GM12878 (cell line): ENCODE results near the gene LTV1.

Source experiments
- CBX3 ChIP-seq: fragments of 200-600 bp; sonication (generic); IDR thresholded peaks from 2 replicates; pipeline ENCODE4 v1.6.1; 2016; ENCODE audit warnings: low read depth, borderline replicate concordance
- CTCF ChIP-seq, 3 experiments: IDR thresholded peaks in 2 of 3; conservative IDR thresholded peaks in 1 of 3; 2 replicates each; pipeline ENCODE4 v1.5.1; 2011; ENCODE audit warnings: low read depth in 3 of 3, low read length in 3 of 3, mild to moderate bottlenecking in 3 of 3, control low read depth in 2 of 3, moderate library complexity in 2 of 3, inconsistent platforms in 1 of 3, mixed read lengths in 1 of 3; ENCODE audit not compliant: control insufficient read depth in 2 of 3, insufficient read depth in 1 of 3; ENCODE audit errors: extremely low read depth in 1 of 3
- EP300 ChIP-seq, 2 experiments: fragments of 150-350 bp in 1 of 2; IDR thresholded peaks; 2 replicates each; pipeline ENCODE4 v1.6.1; 2011 to 2012; ENCODE audit warnings: low read depth in 2 of 2, low read length in 2 of 2, borderline replicate concordance in 1 of 2, improper control_type of control experiment in 1 of 2, inconsistent platforms in 1 of 2; ENCODE audit not compliant: control insufficient read depth in 1 of 2
- FOS ChIP-seq: IDR thresholded peaks from 3 replicates; pipeline ENCODE4 v1.6.1; 2011; ENCODE audit warnings: borderline replicate concordance; ENCODE audit not compliant: insufficient read length; ENCODE audit errors: extremely low read depth
- NBN ChIP-seq: fragments of 450-650 bp; IDR thresholded peaks from 2 replicates; pipeline ENCODE4 v1.6.1; 2016
- NR2C2 ChIP-seq: IDR thresholded peaks from 2 replicates; pipeline ENCODE4 v1.6.1; 2011; ENCODE audit warnings: borderline replicate concordance, low read depth; ENCODE audit not compliant: control insufficient read depth, insufficient read length
- POLR2A ChIP-seq: IDR thresholded peaks from 2 replicates; pipeline ENCODE4 v1.6.1; 2011; ENCODE audit warnings: low read depth, mild to moderate bottlenecking, low read length
- RCOR1 ChIP-seq: conservative IDR thresholded peaks from 2 replicates; pipeline ENCODE4 v1.6.1; 2012; ENCODE audit warnings: low read depth, low read length, improper control_type of control experiment
- TCF12 ChIP-seq: IDR thresholded peaks from 2 replicates; pipeline ENCODE4 v1.6.1; 2011; ENCODE audit warnings: low read depth, mild to moderate bottlenecking, low read length
- ZNF274 ChIP-seq: IDR thresholded peaks from one replicate; pipeline ENCODE4 v1.8.0; 2011; ENCODE audit not compliant: insufficient read length, insufficient read depth

GRCh38 chr6:143810745-143811144, 32.4 kb upstream of the LTV1 start:
- no peak for TF ChIP-seq ZNF274
- TF ChIP-seq TCF12 = no peak
- TF ChIP-seq CBX3 = no peak
- no peak for TF ChIP-seq POLR2A
- no peak for TF ChIP-seq NR2C2
- TF ChIP-seq EP300 (IDR thresholded peaks at IDR 0.05; ENCODE audit: borderline replicate concordance in 1 of 2, control insufficient read depth in 1 of 2, low read depth in 2 of 2, low read length in 2 of 2) = no peak
- no peak for TF ChIP-seq FOS
- TF ChIP-seq RCOR1 = no peak
- TF ChIP-seq CTCF (IDR thresholded peaks at IDR 0.05 in 2 of 3, conservative IDR thresholded peaks at IDR 0.05 in 1 of 3; ENCODE audit: control insufficient read depth in 2 of 3, extremely low read depth in 1 of 3, insufficient read depth in 1 of 3, low read depth in 3 of 3, low read length in 3 of 3) = no peak
- no peak for TF ChIP-seq NBN
